Activated CD8-positive, alpha-beta memory T cell treated with anti-CD3 and anti-CD28 coated beads for 24 hours (primary cell): ENCODE results near the gene CCDC50.

Experiments
- DNase-seq: peaks from one replicate; pipeline ENCODE4 v3.0.0-alpha.2; 2020

Gene CCDC50

GRCh38 chr3:191431160-191431822, 102.1 kb downstream of the CCDC50 start:
- no peak for DNase-seq

GRCh38 chr3:191432162-191432561, 103.0 kb downstream of the CCDC50 start:
- no peak for DNase-seq

GRCh38 chr3:191434024-191434423, 104.8 kb downstream of the CCDC50 start:
- no peak for DNase-seq

GRCh38 chr3:191435981-191436380, 106.8 kb downstream of the CCDC50 start:
- no peak for DNase-seq

- DNase-seq: no peak
Observed at GRCh38 chr3:191438150-191438814, 109.1 kb downstream of the CCDC50 start.

- no peak for DNase-seq
Observed at GRCh38 chr3:191440532-191440931, 111.3 kb downstream of the CCDC50 start.

GRCh38 chr3:191441687-191442086, 112.5 kb downstream of the CCDC50 start:
- DNase-seq: no peak

- DNase-seq: no peak
Observed at GRCh38 chr3:191444569-191444968, 115.4 kb downstream of the CCDC50 start.
